ENCODE results near the gene ELMOD3. TPM values are rescaled to one million over a fixed set of nuclear protein-coding genes. Genes with fewer than 3 reads are reported as not detected.

ELMOD3 gene
- total and polyA plus RNA-seq, 9 of the 15 experiments (the other 6 are each of a cell fraction or from before 2014, with no cell fraction given) = 2.7 to 18.7 (median 11.6) TPM

- TF ChIP-seq BMI1 (IDR thresholded peaks at IDR 0.05; ENCODE audit: low read length) = no peak
- peak; percentile 100 for TF ChIP-seq MTA3 (IDR thresholded peaks at IDR 0.05; ENCODE audit: borderline replicate concordance)
- TF ChIP-seq ZNF197 (CRISPR knock-in tag; IDR thresholded peaks at IDR 0.05; ENCODE audit: low read depth) = no peak; the same call in 1 of the 2 replicates
- no peak for TF ChIP-seq ZBTB8A (IDR thresholded peaks at IDR 0.05; ENCODE audit: partially characterized antibody)
- no peak for TF ChIP-seq KHSRP (IDR thresholded peaks at IDR 0.05)
- no peak for TF ChIP-seq XRCC4 (IDR thresholded peaks at IDR 0.05; ENCODE audit: extremely low read depth, insufficient read depth, insufficient read length)
- no peak for TF ChIP-seq TGIF2 (CRISPR knock-in tag; IDR thresholded peaks at IDR 0.05)
- TF ChIP-seq RREB1 (CRISPR knock-in tag; IDR thresholded peaks at IDR 0.05) = no peak
- TF ChIP-seq EWSR1 (IDR thresholded peaks at IDR 0.05; ENCODE audit: borderline replicate concordance, low read depth, partially characterized antibody) = no peak
- TF ChIP-seq SREBF2 (CRISPR knock-in tag; IDR thresholded peaks at IDR 0.05) = no peak
- peak; percentile 52; the same call in 1 of the 2 replicates for TF ChIP-seq ZBTB7A (IDR thresholded peaks at IDR 0.05; ENCODE audit: borderline replicate concordance, control insufficient read depth, low read depth, low read length)
- TF ChIP-seq, protein P1, sequence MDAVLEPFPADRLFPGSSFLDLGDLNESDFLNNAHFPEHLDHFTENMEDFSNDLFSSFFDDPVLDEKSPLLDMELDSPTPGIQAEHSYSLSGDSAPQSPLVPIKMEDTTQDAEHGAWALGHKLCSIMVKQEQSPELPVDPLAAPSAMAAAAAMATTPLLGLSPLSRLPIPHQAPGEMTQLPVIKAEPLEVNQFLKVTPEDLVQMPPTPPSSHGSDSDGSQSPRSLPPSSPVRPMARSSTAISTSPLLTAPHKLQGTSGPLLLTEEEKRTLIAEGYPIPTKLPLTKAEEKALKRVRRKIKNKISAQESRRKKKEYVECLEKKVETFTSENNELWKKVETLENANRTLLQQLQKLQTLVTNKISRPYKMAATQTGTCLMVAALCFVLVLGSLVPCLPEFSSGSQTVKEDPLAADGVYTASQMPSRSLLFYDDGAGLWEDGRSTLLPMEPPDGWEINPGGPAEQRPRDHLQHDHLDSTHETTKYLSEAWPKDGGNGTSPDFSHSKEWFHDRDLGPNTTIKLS (IDR thresholded peaks at IDR 0.05; ENCODE audit: borderline replicate concordance, low read depth) = peak; percentile 87; the same call in 1 of the 2 replicates
- TF ChIP-seq CBX8 (IDR thresholded peaks at IDR 0.05; ENCODE audit: borderline replicate concordance, extremely low read depth, low read depth, low read length, poor library complexity, severe bottlenecking) = no peak
- TF ChIP-seq ZNF57 (CRISPR knock-in tag; IDR thresholded peaks at IDR 0.05) = no peak
- no peak for TF ChIP-seq SFPQ (IDR thresholded peaks at IDR 0.05; ENCODE audit: low read depth, low read length)
- TF ChIP-seq SNAPC5 (CRISPR knock-in tag; IDR thresholded peaks at IDR 0.05) = no peak
- no peak for TF ChIP-seq ZNF324 (CRISPR knock-in tag; IDR thresholded peaks at IDR 0.05)
Observed at GRCh38 chr2:85354286-85355072, at the start of gene ELMOD3, which contains the start of gene RETSAT (continued).

Data from K562 (cell line).